Uterus (tissue), 4 donors: ENCODE measurements around the gene LCE3B. TPM values are rescaled to one million over a fixed set of nuclear protein-coding genes. Genes with fewer than 3 reads are reported as not detected.

Experiments used
- DNase-seq, 2 donors: peaks; one replicate each; pipeline ENCODE4 v3.0.0-alpha.2; 2019 to 2020
- H3K27ac ChIP-seq, 2 donors: fragments of 200-600 bp; sonication (generic); 1 replicate in 1 of 2; 2 replicates in 1 of 2; pipeline ENCODE4 v1.5.1; 2016 to 2018
- H3K27me3 ChIP-seq, 2 donors: fragments of 200-600 bp; sonication (generic); one replicate each; pipeline ENCODE4 v1.5.1; 2018 to 2019; ENCODE audit warnings: control low read depth in 1 of 2
- H3K36me3 ChIP-seq, 2 donors: fragments of 200-600 bp; sonication (generic); one replicate each; pipeline ENCODE4 v1.5.1; 2019; ENCODE audit warnings: control low read depth in 1 of 2
- H3K4me1 ChIP-seq, 2 donors: fragments of 200-600 bp; sonication (generic); one replicate each; pipeline ENCODE4 v1.5.1; 2018 to 2019; ENCODE audit warnings: control low read depth in 1 of 2
- H3K4me3 ChIP-seq, 2 donors: fragments of 200-600 bp; sonication (generic); 1 replicate in 1 of 2; 2 replicates in 1 of 2; pipeline ENCODE4 v1.5.1; 2018 to 2019; ENCODE audit warnings: mild to moderate bottlenecking in 1 of 2
- H3K9me3 ChIP-seq, 2 donors: fragments of 200-600 bp; sonication (generic); one replicate each; pipeline ENCODE4 v1.5.1; 2019; ENCODE audit warnings: control low read depth in 1 of 2
- POLR2A ChIP-seq, 2 donors: fragments of 450-650 bp; IDR thresholded peaks; one replicate each; pipeline ENCODE4 v1.6.1; 2016; ENCODE audit warnings: antibody characterized with exemption in 2 of 2, mild to moderate bottlenecking in 1 of 2, moderate library complexity in 1 of 2
- intact Hi-C: fragments of 100-400 bp; cut with DNase I; formaldehyde crosslinking; loops from one replicate; pipeline ENCODE4 v1.15.1; 2023; ENCODE audit warnings: low total_unique reads
- total RNA-seq, 4 donors: library from RNA; depleted of rRNA in 3 of 4; stranded (reverse); fragments of >200 nt in 3 of 4; gene quantifications; one replicate each; pipeline versions ENCODE4 v1.1.0 to v1.2.4, GENCODE V29; 2014 to 2023
- TF ChIP-seq, protein P1 (sequence below), 4 experiments: fragments of 200-600 bp in 2 of 4; fragments of 450-650 bp in 2 of 4; sonication (generic) in 2 of 4; IDR thresholded peaks; one replicate each; pipeline ENCODE4 v1.5.1; 2016 to 2019; ENCODE audit warnings: antibody characterized with exemption in 4 of 4, mild to moderate bottlenecking in 2 of 4, moderate library complexity in 1 of 4
- donor health status: DM: yes; HTN: yes; CAD: no.

The LCE3B gene
- total RNA-seq, 4 donors from 2014 or later = not detected

DNA sequence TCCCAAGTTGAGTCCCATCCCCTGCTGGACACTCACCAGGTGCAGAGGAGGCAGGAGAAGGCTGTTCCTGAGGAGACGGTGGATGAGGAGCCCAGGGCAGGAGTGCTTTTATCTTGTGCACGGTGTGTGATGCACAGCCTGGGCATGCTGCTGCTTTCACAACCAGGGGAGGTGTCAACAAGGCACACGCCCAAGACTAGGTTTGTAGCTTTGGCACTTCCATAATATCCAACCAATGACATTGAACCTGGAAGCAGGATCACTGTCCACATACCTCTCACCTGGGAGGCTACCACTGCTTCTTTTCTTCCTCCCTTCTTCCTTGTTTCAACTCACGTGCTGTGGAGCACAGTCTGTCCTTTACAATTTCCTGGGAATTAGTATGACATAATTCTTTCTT lies 33.2 kb upstream of the LCE3B start, which contains the start of gene LCE3D:
Gene LCE3D, minus strand, starts transcription at position 84 of the 400 bp plus-strand sequence. CDS start 580 bp downstream, outside the sequence.
- intact Hi-C loops = no loop called here
- Histone ChIP-seq H3K9me3 (no peaks in the 10 kb centered on the region), H3K4me1 (no peaks in the 10 kb centered on the region), H3K27ac (no peak within 1 kb of the TSS), H3K27me3 (no peaks in the 10 kb centered on the region), H3K4me3 (no peak within 1 kb of the TSS), H3K36me3 (no peaks in the 10 kb centered on the region)
- no peak for TF ChIP-seq POLR2A (IDR thresholded peaks at IDR 0.05)
- TF ChIP-seq, protein P1, sequence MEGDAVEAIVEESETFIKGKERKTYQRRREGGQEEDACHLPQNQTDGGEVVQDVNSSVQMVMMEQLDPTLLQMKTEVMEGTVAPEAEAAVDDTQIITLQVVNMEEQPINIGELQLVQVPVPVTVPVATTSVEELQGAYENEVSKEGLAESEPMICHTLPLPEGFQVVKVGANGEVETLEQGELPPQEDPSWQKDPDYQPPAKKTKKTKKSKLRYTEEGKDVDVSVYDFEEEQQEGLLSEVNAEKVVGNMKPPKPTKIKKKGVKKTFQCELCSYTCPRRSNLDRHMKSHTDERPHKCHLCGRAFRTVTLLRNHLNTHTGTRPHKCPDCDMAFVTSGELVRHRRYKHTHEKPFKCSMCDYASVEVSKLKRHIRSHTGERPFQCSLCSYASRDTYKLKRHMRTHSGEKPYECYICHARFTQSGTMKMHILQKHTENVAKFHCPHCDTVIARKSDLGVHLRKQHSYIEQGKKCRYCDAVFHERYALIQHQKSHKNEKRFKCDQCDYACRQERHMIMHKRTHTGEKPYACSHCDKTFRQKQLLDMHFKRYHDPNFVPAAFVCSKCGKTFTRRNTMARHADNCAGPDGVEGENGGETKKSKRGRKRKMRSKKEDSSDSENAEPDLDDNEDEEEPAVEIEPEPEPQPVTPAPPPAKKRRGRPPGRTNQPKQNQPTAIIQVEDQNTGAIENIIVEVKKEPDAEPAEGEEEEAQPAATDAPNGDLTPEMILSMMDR (IDR thresholded peaks at IDR 0.05) = no peak
- no peak for DNase-seq

DNA sequence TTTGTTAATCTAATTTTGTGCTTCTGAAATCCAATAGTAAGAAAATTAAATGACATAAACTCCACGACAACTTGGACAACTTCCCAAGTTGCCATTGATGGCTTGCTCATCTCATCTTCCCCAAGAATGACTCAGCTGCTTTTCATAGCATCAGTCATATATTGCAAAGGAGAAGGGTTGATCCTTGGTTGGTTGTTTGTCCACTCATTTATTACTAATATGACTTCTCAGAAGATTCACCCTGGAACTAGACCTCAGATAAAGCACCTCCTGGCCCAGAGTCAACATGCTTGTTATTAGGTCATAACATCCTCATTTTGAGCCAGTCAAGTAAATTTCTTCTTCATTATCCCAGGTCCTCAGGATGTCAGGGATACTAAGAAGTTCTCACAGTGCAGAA lies 31.0 kb upstream of the LCE3B start:
- H3K4me3 ChIP-seq = no peak overlapping the region
- H3K27ac ChIP-seq = no peak overlapping the region
- intact Hi-C loops = no loop called here
- H3K36me3 ChIP-seq = no peaks in the 10 kb centered on the region
- H3K9me3 ChIP-seq = no peaks in the 10 kb centered on the region
- DNase-seq = no peak
- no peaks in the 10 kb centered on the region for H3K4me1 ChIP-seq
- no peaks in the 10 kb centered on the region for H3K27me3 ChIP-seq
- no peak for TF ChIP-seq POLR2A (IDR thresholded peaks at IDR 0.05)
- TF ChIP-seq, protein P1 (IDR thresholded peaks at IDR 0.05) = no peak

DNA sequence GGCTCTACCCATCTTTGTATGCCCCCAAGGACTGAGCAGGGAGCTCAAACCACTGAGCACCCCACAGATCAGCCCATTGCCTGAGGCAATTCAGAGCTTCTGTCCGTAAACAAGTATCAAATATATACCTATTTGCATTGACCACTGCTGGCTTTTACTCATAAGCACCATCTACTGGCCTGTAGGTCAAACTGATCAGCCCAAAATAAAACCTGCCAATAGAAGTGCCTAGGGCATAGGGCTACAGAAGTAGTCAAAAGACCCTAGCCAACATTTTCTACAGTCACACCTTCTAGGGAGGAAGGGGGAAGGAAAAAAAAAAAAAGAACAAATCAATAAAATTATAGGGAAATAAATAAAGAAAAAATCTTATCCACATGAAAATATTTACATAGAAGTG lies 28.0 kb upstream of the LCE3B start:
- Histone ChIP-seq H3K9me3 (no peaks in the 10 kb centered on the region), H3K27ac (no peak overlapping the region), H3K27me3 (no peaks in the 10 kb centered on the region), H3K4me3 (no peak overlapping the region), H3K36me3 (no peaks in the 10 kb centered on the region), H3K4me1 (no peaks in the 10 kb centered on the region)
- no peak for DNase-seq
- intact Hi-C loops = no loop called here
- TF ChIP-seq, protein P1 (IDR thresholded peaks at IDR 0.05) = no peak
- no peak for TF ChIP-seq POLR2A (IDR thresholded peaks at IDR 0.05)

DNA sequence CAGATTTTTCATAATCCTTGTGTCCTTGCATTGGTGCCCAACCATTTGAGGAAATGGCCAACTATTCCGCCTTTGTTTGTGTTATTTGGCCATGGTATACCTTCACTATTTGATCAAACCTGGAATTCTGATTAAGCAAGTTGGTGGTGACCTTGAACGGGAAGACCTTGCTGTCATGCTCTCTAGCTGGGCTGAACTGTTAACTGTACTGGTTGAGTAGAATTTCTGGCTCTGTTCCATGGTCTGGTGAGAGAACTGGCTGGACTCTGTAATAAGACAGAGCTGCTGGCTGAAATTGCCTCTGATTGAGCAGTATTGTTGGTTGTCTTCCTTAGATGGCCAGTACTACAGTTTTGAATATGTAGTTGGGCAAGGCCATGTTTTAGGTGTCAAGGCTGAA lies 16.6 kb upstream of the LCE3B start:
- Histone ChIP-seq H3K27me3 (no peaks in the 10 kb centered on the region), H3K9me3 (no peaks in the 10 kb centered on the region), H3K4me1 (no peaks in the 10 kb centered on the region), H3K36me3 (no peaks in the 10 kb centered on the region), H3K27ac (no peak overlapping the region), H3K4me3 (no peak overlapping the region)
- intact Hi-C loops = no loop called here
- no peak for TF ChIP-seq POLR2A (IDR thresholded peaks at IDR 0.05)
- TF ChIP-seq, protein P1 (IDR thresholded peaks at IDR 0.05) = no peak
- DNase-seq = no peak

DNA sequence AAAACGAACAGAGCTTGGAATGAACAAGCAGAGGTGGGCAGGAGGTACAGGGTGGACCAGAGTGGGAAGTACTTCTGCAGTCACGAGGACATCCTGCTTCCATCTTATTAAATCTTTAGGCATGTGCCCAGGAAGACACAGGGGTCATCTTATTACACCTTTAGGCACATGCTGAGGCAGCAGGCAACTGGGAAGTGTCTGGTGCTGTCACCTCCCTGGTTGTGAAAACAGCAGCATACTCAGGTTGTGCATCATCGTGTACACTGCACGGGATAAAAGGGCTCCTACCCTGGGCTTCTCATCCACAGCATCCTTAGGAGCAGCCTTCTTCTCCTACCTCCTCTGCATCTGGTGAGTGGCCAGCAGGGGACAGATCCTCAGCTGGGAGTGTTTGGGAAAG lies 13.7 kb upstream of the LCE3B start, which contains the start of gene LCE3C:
Gene LCE3C, plus strand, starts transcription at position 301 of the 400 bp plus-strand sequence. CDS start 498 bp downstream, outside the sequence.
- H3K9me3 ChIP-seq = no peaks in the 10 kb centered on the region
- intact Hi-C loops = no loop called here
- H3K36me3 ChIP-seq = no peaks in the 10 kb centered on the region
- no peak for DNase-seq
- TF ChIP-seq POLR2A (IDR thresholded peaks at IDR 0.05) = no peak
- TF ChIP-seq, protein P1 (IDR thresholded peaks at IDR 0.05) = no peak
- no peaks in the 10 kb centered on the region for H3K27me3 ChIP-seq
- no peaks in the 10 kb centered on the region for H3K4me1 ChIP-seq
- H3K27ac ChIP-seq = no peak within 1 kb of the TSS
- H3K4me3 ChIP-seq = no peak within 1 kb of the TSS
